Heart left ventricle (tissue), 16 donors: ENCODE results near the gene HIP1. TPM values are rescaled to one million over a fixed set of nuclear protein-coding genes. Genes with fewer than 3 reads are reported as not detected.

Experiments
- ATAC-seq, 4 donors: fragments of 200-7000 bp; cut with Tn5 transposase; one replicate each; pipeline ENCODE4 v1.9.1; 2020 to 2022; ENCODE audit warnings: moderate library complexity in 4 of 4, mild to moderate bottlenecking in 3 of 4, moderate number of reproducible peaks in 1 of 4
- DNase-seq, 5 donors: peaks; one replicate each; pipeline ENCODE4 v3.0.0-alpha.2; 2020
- H3K27ac ChIP-seq, 12 donors: fragments of 200-600 bp; sonication (generic) in 4 of 12; one replicate each; pipeline versions ENCODE4 v1.5.0 to v1.8.0; 2016 to 2022; ENCODE audit warnings: mild to moderate bottlenecking in 2 of 12
- H3K27me3 ChIP-seq, 9 donors: fragments of 200-600 bp; sonication (generic) in 2 of 9; one replicate each; pipeline versions ENCODE4 v1.5.1 to v1.8.0; 2016 to 2022; ENCODE audit warnings: mild to moderate bottlenecking in 3 of 9
- H3K36me3 ChIP-seq, 9 donors: fragments of 200-600 bp; sonication (generic) in 2 of 9; one replicate each; pipeline versions ENCODE4 v1.5.0 to v1.8.0; 2018 to 2022; ENCODE audit warnings: mild to moderate bottlenecking in 2 of 9
- H3K4me1 ChIP-seq, 12 donors: fragments of 200-600 bp; sonication (generic) in 4 of 12; one replicate each; pipeline versions ENCODE4 v1.5.0 to v1.8.0; 2016 to 2022; ENCODE audit warnings: mild to moderate bottlenecking in 3 of 12
- H3K4me3 ChIP-seq, 12 donors: fragments of 200-600 bp; sonication (generic) in 4 of 12; one replicate each; pipeline versions ENCODE4 v1.5.0 to v1.8.0; 2017 to 2022; ENCODE audit warnings: mild to moderate bottlenecking in 9 of 12, moderate library complexity in 4 of 12
- H3K9me3 ChIP-seq, 12 donors: fragments of 200-600 bp; sonication (generic) in 4 of 12; one replicate each; pipeline versions ENCODE4 v1.5.0 to v1.8.0; 2016 to 2022; ENCODE audit warnings: mild to moderate bottlenecking in 1 of 12
- POLR2A ChIP-seq, 2 donors: fragments of 450-650 bp; IDR thresholded peaks; one replicate each; pipeline ENCODE4 v1.6.1; 2017; ENCODE audit warnings: antibody characterized with exemption in 2 of 2, mild to moderate bottlenecking in 2 of 2, moderate library complexity in 2 of 2
- WGBS, 4 donors: extraction: QIAGEN DNeasy Blood & Tissue Kit in 2 of 4; methylation state at CpG; one replicate each; pipeline versions ENCODE4 v1.1.5 to v1.1.7; 2013 to 2018; 5-methylcytosine and 5-hydroxymethylcytosine counted together
- intact Hi-C, 10 donors: fragments of 100-400 bp; cut with DNase I; formaldehyde crosslinking; loops; one replicate each; pipeline versions ENCODE4 v1.11.1 to v1.14.2; 2022
- polyA plus RNA-seq, 2 donors: library from polyadenylated mRNA; stranded (reverse); fragments of 200-250 nt; gene quantifications; one replicate each; pipeline ENCODE4 v1.2.3, GENCODE V29; 2013
- total RNA-seq, 9 donors: library from RNA; depleted of rRNA in 2 of 9; stranded (reverse); fragments of >200 nt in 2 of 9; fragmentation: NEBNext Ultra II Directional in 3 of 9; extraction: Animal tissue kit (Norgen Biotek cat#: 25700) in 3 of 9; gene quantifications; one replicate each; pipeline versions ENCODE4 v1.1.0 to v1.2.4, GENCODE V29; 2016 to 2023
- TF ChIP-seq, protein P1 (sequence below), 12 donors: fragments of 200-600 bp; sonication (generic) in 4 of 12; IDR thresholded peaks; one replicate each; pipeline versions ENCODE4 v1.5.0 to v1.8.0; 2018 to 2022; ENCODE audit warnings: antibody characterized with exemption in 12 of 12, mild to moderate bottlenecking in 5 of 12
- donor health status: ischemic (EF 13 %, LVEDD 7.1; RV severe dilation, severe dysfunction).
- donor health status: healthy with polysubstance abuse.
- donor health status: DM: no; HTN: yes; CAD: no.
- donor health status: DM: no; HTN: no; CAD: no.
- donor health status: ischemic (EF 25% LVEDD 6.9; RV normal size, moderate dysfunction).
- donor health status: ischemic (EF 25% LVEDD 5.7; RV mildly dilated, moderate dysfunction).
- donor health status: healthy.
- donor health status: DM: yes; HTN: yes; CAD: no.
- donor health status: ischemic (EF 35%, LVEDD 5.7; RV mildly dilated, moderate dysfunction).
- donor health status: nonischemic (EF 11% LVEDD 7.7; RV severe dilation, severe dysfunction).
- donor health status: DM: yes; HTN: yes; CAD: no.
- donor health status: PGD.
- donor health status: ischemic (EF 29% LVEDD 5.4; RV normal size, mild dysfunction).
- donor health status: nonischemic (EF 23%, LVEDD 6.1; RV moderate dilation, normal function).

Gene HIP1
- total and polyA plus RNA-seq, 11 donors: 5.9 to 36.4 (median 21.8) TPM

DNA sequence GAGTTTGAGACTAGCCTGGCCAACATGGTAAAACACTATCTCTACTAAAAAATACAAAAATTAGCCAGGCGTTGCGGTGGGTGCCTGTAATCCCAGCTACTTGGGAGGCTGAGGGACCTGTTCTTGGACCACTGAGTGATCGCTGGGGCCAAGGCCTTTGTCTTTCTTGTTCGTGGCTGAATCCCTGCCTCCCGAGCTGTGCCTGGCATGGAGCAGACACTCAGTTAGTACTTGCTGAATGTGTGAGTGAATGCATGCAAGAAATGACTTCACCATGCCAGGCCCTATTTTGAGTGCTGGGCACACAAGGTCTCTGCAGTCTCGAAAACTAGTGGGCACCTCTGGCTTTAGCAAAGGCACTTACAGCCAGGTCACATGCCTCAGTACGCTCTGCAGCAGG lies 85.1 kb downstream of the HIP1 start:
- intact Hi-C loops: loop anchor here in 3 of 10 donors (5.0 to 10.0 kb wide), 3 partner anchors 59 to 81 kb away; partner anchors contain the start of gene HIP1 (in 1 of the 3)
- 86 to 94% (median 94%) methylated on average over 7 of the region's 7 CpGs for WGBS, 4 donors

DNA sequence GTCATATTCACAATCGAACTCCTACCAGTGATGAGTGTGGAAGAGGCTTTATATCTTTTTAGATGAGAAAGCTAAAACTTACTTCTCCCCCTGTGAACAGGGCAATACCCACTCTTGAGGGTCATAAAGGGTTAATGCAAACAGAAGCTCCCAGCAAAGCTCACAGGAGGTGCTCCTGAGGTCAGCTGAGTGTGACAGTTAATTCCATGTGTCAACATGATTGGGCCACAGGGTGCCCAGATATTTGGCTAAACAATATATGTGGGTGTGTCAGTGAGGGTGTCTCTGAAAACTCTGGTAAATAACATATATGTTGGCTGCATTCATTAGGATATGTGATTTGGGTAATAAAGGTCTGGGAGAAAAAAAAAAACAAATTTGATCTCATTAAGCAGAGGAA lies 86.0 kb downstream of the HIP1 start:
- ATAC-seq (no peak), DNase-seq (no peak)
- WGBS, 4 donors: 93 to 98% (median 97%) methylated on average over 1 of the region's 1 CpG
- Histone ChIP-seq H3K4me3 (no peak overlapping the region), H3K27me3 (no peaks in the 10 kb centered on the region), H3K27ac (no peak overlapping the region), H3K9me3 (no peaks in the 10 kb centered on the region), H3K4me1 (peaks cover 0 to 26% (median 13%) of the 10 kb centered on the region in 12 donors), H3K36me3 (no peaks in the 10 kb centered on the region)
- intact Hi-C loops: loop anchor here in 3 of 10 donors (5.0 to 10.0 kb wide), 3 partner anchors 60 to 82 kb away; partner anchors contain the start of gene HIP1 (in 1 of the 3)
- no peak for TF ChIP-seq POLR2A (IDR thresholded peaks at IDR 0.05)
- TF ChIP-seq, protein P1, sequence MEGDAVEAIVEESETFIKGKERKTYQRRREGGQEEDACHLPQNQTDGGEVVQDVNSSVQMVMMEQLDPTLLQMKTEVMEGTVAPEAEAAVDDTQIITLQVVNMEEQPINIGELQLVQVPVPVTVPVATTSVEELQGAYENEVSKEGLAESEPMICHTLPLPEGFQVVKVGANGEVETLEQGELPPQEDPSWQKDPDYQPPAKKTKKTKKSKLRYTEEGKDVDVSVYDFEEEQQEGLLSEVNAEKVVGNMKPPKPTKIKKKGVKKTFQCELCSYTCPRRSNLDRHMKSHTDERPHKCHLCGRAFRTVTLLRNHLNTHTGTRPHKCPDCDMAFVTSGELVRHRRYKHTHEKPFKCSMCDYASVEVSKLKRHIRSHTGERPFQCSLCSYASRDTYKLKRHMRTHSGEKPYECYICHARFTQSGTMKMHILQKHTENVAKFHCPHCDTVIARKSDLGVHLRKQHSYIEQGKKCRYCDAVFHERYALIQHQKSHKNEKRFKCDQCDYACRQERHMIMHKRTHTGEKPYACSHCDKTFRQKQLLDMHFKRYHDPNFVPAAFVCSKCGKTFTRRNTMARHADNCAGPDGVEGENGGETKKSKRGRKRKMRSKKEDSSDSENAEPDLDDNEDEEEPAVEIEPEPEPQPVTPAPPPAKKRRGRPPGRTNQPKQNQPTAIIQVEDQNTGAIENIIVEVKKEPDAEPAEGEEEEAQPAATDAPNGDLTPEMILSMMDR (IDR thresholded peaks at IDR 0.05): no peak

More for the DNA sequence above, 85.1 kb downstream of the HIP1 start:
- no peaks in the 10 kb centered on the region for H3K36me3 ChIP-seq
- no peak overlapping the region for H3K27ac ChIP-seq
- no peak for DNase-seq
- no peaks in the 10 kb centered on the region for H3K9me3 ChIP-seq
- peaks cover 0 to 26% (median 13%) of the 10 kb centered on the region in 12 donors for H3K4me1 ChIP-seq
- H3K27me3 ChIP-seq: no peaks in the 10 kb centered on the region
- TF ChIP-seq, protein P1 (IDR thresholded peaks at IDR 0.05): no peak
- no peak for TF ChIP-seq POLR2A (IDR thresholded peaks at IDR 0.05)
- no peak overlapping the region for H3K4me3 ChIP-seq
- no peak for ATAC-seq

DNA sequence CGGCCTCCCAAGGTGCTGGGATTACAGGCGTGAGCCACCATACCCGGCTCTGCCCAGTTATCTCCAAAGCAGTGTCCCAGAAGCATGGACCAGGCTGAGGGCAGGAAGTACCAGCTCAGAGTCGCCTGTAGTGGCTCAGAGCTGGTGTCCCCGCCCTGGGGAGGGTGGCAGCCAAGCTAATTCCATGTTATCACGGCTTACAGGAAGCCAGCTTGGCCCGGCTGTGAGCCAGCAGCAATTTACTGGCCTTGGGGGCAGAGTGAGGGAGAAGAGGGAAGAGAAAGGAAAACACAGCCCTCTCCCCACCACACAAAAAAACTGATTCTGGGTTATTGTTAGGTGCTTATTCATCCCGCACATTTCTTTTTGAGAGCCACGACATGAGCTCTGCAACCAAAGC lies 88.1 kb downstream of the HIP1 start:
- H3K27ac ChIP-seq: peak overlapping the region in 9 of 12 donors; percentile 1 to 63 (median 54)
- H3K36me3 ChIP-seq: peaks cover 0 to 5% (median 0%) of the 10 kb centered on the region in 9 donors
- peaks cover 0 to 26% (median 13%) of the 10 kb centered on the region in 12 donors for H3K4me1 ChIP-seq
- no peaks in the 10 kb centered on the region for H3K27me3 ChIP-seq
- intact Hi-C loops: loop anchor here in 3 of 10 donors (5.0 to 10.0 kb wide), 3 partner anchors 62 to 84 kb away; partner anchors contain the start of gene HIP1 (in 1 of the 3)
- no peak overlapping the region for H3K4me3 ChIP-seq
- TF ChIP-seq, protein P1 (IDR thresholded peaks at IDR 0.05): no peak
- TF ChIP-seq POLR2A (IDR thresholded peaks at IDR 0.05): no peak
- ATAC-seq (peak; percentile 66 to 93 (median 88)), DNase-seq (peak; percentile 53 to 76 (median 68))
- 35 to 40% (median 38%) methylated on average over 9 of the region's 9 CpGs for WGBS, 4 donors
- no peaks in the 10 kb centered on the region for H3K9me3 ChIP-seq

DNA sequence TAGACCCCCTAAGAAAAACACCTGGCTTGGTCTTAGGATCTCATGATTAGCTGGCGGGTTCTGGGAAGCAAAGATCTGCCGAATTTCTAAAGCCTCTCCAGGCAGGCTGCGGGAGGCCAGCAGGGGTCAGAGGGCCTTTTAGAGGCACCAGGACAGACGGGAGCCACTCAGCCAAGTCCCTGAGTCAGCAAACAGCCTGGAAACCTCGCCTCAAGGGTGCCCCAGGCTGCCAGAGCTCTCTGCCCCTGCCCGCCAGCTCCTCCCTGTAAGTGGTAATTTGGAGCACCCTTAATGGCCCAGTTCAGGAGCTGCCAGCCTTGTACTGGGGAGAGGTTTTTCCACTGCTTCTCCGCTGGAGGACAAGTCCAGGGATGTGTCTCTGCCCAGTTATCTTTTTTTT lies 88.7 kb downstream of the HIP1 start:
- no peak for DNase-seq
- Histone ChIP-seq H3K27me3 (no peaks in the 10 kb centered on the region), H3K36me3 (peaks cover 0 to 5% (median 0%) of the 10 kb centered on the region in 9 donors), H3K9me3 (no peaks in the 10 kb centered on the region), H3K4me3 (no peak overlapping the region), H3K27ac (peak overlapping the region in 10 of 12 donors; percentile 1 to 63 (median 42)), H3K4me1 (peaks cover 0 to 26% (median 13%) of the 10 kb centered on the region in 12 donors)
- WGBS, 4 donors: 65 to 82% (median 76%) methylated on average over 6 to 7 of the region's 7 CpGs
- intact Hi-C loops: loop anchor here in 3 of 10 donors (5.0 to 10.0 kb wide), 3 partner anchors 62 to 85 kb away; partner anchors contain the start of gene HIP1 (in 1 of the 3)
- peak in 2 of 4 donors; percentile 20 to 33 for ATAC-seq
- no peak for TF ChIP-seq POLR2A (IDR thresholded peaks at IDR 0.05)
- TF ChIP-seq, protein P1 (IDR thresholded peaks at IDR 0.05): no peak
